SK-N-SH (cell line): ENCODE measurements around the gene ALAD. TPM values are rescaled to one million over a fixed set of nuclear protein-coding genes. Genes with fewer than 3 reads are reported as not detected.

ENCODE experiments used
- CTCF ChIA-PET: fragments of 300-600, 350-600 bp; formaldehyde crosslinking; extraction: SDS; loops from one replicate; lab custom pipeline; 2021; lab: Yijun Ruan, JAX
- POLR2A ChIA-PET: fragments of 350-600 bp; sonication (Branson Sonifier 250); formaldehyde crosslinking; extraction: SDS; loops from one replicate; lab custom pipeline; 2020; ENCODE audit warnings: antibody characterized with exemption, inconsistent platforms; lab: Yijun Ruan, JAX
- DNase-seq: peaks from one replicate; pipeline ENCODE4 v3.0.0; 2012
- H2AFZ ChIP-seq: fragments of 200-600 bp; sonication (generic); 2 replicates; pipeline ENCODE4 v1.8.1; 2016; ENCODE audit warnings: antibody characterized with exemption, mild to moderate bottlenecking, low read depth
- H3F3A ChIP-seq: fragments of 200-600 bp; sonication (generic); replicated peaks from 2 replicates; pipeline ENCODE3; 2016; ENCODE audit warnings: antibody characterized with exemption, mild to moderate bottlenecking; ENCODE audit not compliant: insufficient read depth
- H3K27ac ChIP-seq, 2 experiments: fragments of 200-500 bp in 1 of 2; fragments of 200-600 bp in 1 of 2; sonication (Bioruptor generic) in 1 of 2; sonication (generic), shearing (Covaris generic) in 1 of 2; 2 replicates each; pipeline versions ENCODE4 v1.5.1 to v1.6.1; 2014 to 2016; ENCODE audit warnings: low read depth in 2 of 2, inconsistent platforms in 1 of 2, low read length in 1 of 2, mild to moderate bottlenecking in 1 of 2, mixed read lengths in 1 of 2
- H3K27me3 ChIP-seq: fragments of 200-600 bp; sonication (generic), shearing (Covaris generic); 2 replicates; pipeline ENCODE4 v1.6.1; 2016; ENCODE audit warnings: mixed run types; ENCODE audit not compliant: insufficient read depth
- H3K36me3 ChIP-seq, 2 experiments: fragments of 200-500 bp in 1 of 2; fragments of 200-600 bp in 1 of 2; sonication (Bioruptor generic) in 1 of 2; sonication (generic) in 1 of 2; replicated peaks in 1 of 2; 2 replicates each; pipeline versions ENCODE3 to v1.5.1; 2014 to 2016; ENCODE audit warnings: low read length in 1 of 2, mild to moderate bottlenecking in 1 of 2; ENCODE audit not compliant: insufficient read depth in 2 of 2, control insufficient read depth in 1 of 2
- H3K4me1 ChIP-seq, 2 experiments: fragments of 200-500 bp in 1 of 2; fragments of 200-600 bp in 1 of 2; sonication (Bioruptor generic) in 1 of 2; sonication (generic), shearing (Covaris generic) in 1 of 2; 2 replicates each; pipeline versions ENCODE4 v1.5.1 to v1.6.1; 2014 to 2016; ENCODE audit warnings: low read depth in 1 of 2, low read length in 1 of 2, mixed run types in 1 of 2; ENCODE audit not compliant: insufficient read depth in 2 of 2, control insufficient read depth in 1 of 2
- H3K4me2 ChIP-seq: fragments of 200-600 bp; sonication (generic), shearing (Covaris generic); 2 replicates; pipeline ENCODE4 v1.6.1; 2017; ENCODE audit warnings: mixed run types
- H3K4me3 ChIP-seq, 2 experiments: fragments of 200-500 bp in 1 of 2; fragments of 200-600 bp in 1 of 2; sonication (Bioruptor generic) in 1 of 2; sonication (generic), shearing (Covaris generic) in 1 of 2; 2 replicates each; pipeline versions ENCODE4 v1.5.1 to v1.8.1; 2014 to 2016; ENCODE audit warnings: low read depth in 2 of 2, inconsistent platforms in 1 of 2, low read length in 1 of 2, mild to moderate bottlenecking in 1 of 2, mixed read lengths in 1 of 2, moderate library complexity in 1 of 2
- H3K79me2 ChIP-seq: fragments of 200-600 bp; sonication (generic); 2 replicates; pipeline ENCODE4 v1.8.1; 2017; ENCODE audit warnings: mild to moderate bottlenecking; ENCODE audit not compliant: insufficient read depth
- H3K9ac ChIP-seq: fragments of 200-600 bp; sonication (generic); 2 replicates; pipeline ENCODE4 v1.6.1; 2017; ENCODE audit warnings: mixed run types
- H3K9me2 ChIP-seq: fragments of 200-600 bp; sonication (generic); 2 replicates; pipeline ENCODE4 v1.6.1; 2017; ENCODE audit warnings: mixed run types
- H3K9me3 ChIP-seq: fragments of 200-600 bp; sonication (generic); 2 replicates; pipeline ENCODE4 v1.6.1; 2017; ENCODE audit warnings: mixed run types, mild to moderate bottlenecking, moderate library complexity
- H4K20me1 ChIP-seq: fragments of 200-600 bp; sonication (generic); 2 replicates; pipeline ENCODE4 v1.6.1; 2017; ENCODE audit warnings: mild to moderate bottlenecking, mixed run types; ENCODE audit not compliant: insufficient read depth
- EP300 ChIP-seq, 2 experiments: IDR thresholded peaks; 2 replicates each; pipeline versions ENCODE4 v1.4.0 to v1.6.1; 2012; ENCODE audit warnings: borderline replicate concordance in 1 of 2, low read depth in 1 of 2, low read length in 1 of 2
- EZH2phosphoT487 ChIP-seq: fragments of 200-600 bp; sonication (generic); IDR thresholded peaks from 2 replicates; pipeline ENCODE4 v1.6.1; 2017; ENCODE audit warnings: low read depth, mixed run types, mild to moderate bottlenecking, antibody characterized with exemption, moderate library complexity, borderline replicate concordance
- FOXM1 ChIP-seq: IDR thresholded peaks from 2 replicates; pipeline ENCODE4 v1.4.0; 2012; ENCODE audit warnings: low read depth, mild to moderate bottlenecking
- GATA2 ChIP-seq: sonication (generic); formaldehyde crosslinking; IDR thresholded peaks from 2 replicates; pipeline ENCODE4 v1.5.0; 2020; ENCODE audit warnings: mild to moderate bottlenecking, missing genetic modification reagents
- JUND ChIP-seq: IDR thresholded peaks from 2 replicates; pipeline ENCODE4 v1.4.0; 2012
- MAX ChIP-seq: IDR thresholded peaks from 2 replicates; pipeline ENCODE4 v1.4.0; 2012; ENCODE audit warnings: low read depth
- MEF2A ChIP-seq: IDR thresholded peaks from 2 replicates; pipeline ENCODE4 v1.4.0; 2012; ENCODE audit warnings: low read depth, borderline replicate concordance
- MXI1 ChIP-seq: IDR thresholded peaks from 2 replicates; pipeline ENCODE4 v1.6.1; 2012; ENCODE audit warnings: mild to moderate bottlenecking, low read depth, low read length, improper control_type of control experiment
- NRF1 ChIP-seq: IDR thresholded peaks from 2 replicates; pipeline ENCODE4 v1.6.1; 2012; ENCODE audit warnings: low read depth, mild to moderate bottlenecking, low read length
- RAD21 ChIP-seq: IDR thresholded peaks from 2 replicates; pipeline ENCODE4 v1.6.1; 2012; ENCODE audit warnings: mild to moderate bottlenecking, low read length
- RCOR1 ChIP-seq: fragments of 150-350 bp; IDR thresholded peaks from 2 replicates; pipeline ENCODE4 v1.6.1; 2017; ENCODE audit warnings: antibody characterized with exemption, low read length
- RXRA ChIP-seq: IDR thresholded peaks from 2 replicates; pipeline ENCODE4 v1.4.0; 2012; ENCODE audit warnings: low read depth, mild to moderate bottlenecking, borderline replicate concordance
- SIN3A ChIP-seq: IDR thresholded peaks from 2 replicates; pipeline ENCODE4 v1.6.1; 2012; ENCODE audit warnings: low read depth, mild to moderate bottlenecking, low read length, moderate library complexity, borderline replicate concordance
- SMC3 ChIP-seq: IDR thresholded peaks from 2 replicates; pipeline ENCODE4 v1.6.1; 2012; ENCODE audit warnings: low read depth, low read length, improper control_type of control experiment
- TAF1 ChIP-seq: IDR thresholded peaks from 2 replicates; pipeline ENCODE4 v1.6.1; 2012; ENCODE audit warnings: low read depth, mild to moderate bottlenecking, low read length, moderate library complexity, borderline replicate concordance
- USF1 ChIP-seq: IDR thresholded peaks from 2 replicates; pipeline ENCODE4 v1.4.0; 2012; ENCODE audit warnings: low read depth, borderline replicate concordance
- ZBTB33 ChIP-seq: IDR thresholded peaks from 2 replicates; pipeline ENCODE4 v1.4.0; 2012; ENCODE audit warnings: low read depth, borderline replicate concordance
- WGBS: methylation state at CpG from one replicate; pipeline ENCODE4 v1.1.6; 2017; ENCODE audit warnings: low lambda C conversion rate; 5-methylcytosine and 5-hydroxymethylcytosine counted together
- polyA plus RNA-seq, 3 experiments: library from polyadenylated mRNA; depleted of rRNA; stranded (reverse); fragments of >200 nt; gene quantifications; 2 replicates each; pipeline ENCODE4 v1.2.3, GENCODE V29; 2012

The ALAD gene
- polyA plus RNA-seq, 1 of the 3 experiments (the other 2 are of a cell fraction): 10.7 TPM

- Histone ChIP-seq H4K20me1 (no peaks in the 10 kb centered on the region), H3F3A (peaks cover 6% of the 10 kb centered on the region), H3K27me3 (no peaks in the 10 kb centered on the region), H3K27ac (no peak overlapping the region), H3K4me3 (peak overlapping the region; percentile 85 to 98; a peak in 3 of 4 replicates), H3K9me3 (no peaks in the 10 kb centered on the region), H2AFZ (no peak overlapping the region), H3K4me1 (peaks cover 8 to 10% of the 10 kb centered on the region in 2 experiments; a peak in 1 of 4 replicates), H3K4me2 (peak overlapping the region; percentile 83), H3K9me2 (no peaks in the 10 kb centered on the region), H3K36me3 (no peaks in the 10 kb centered on the region), H3K9ac (no peak overlapping the region), H3K79me2 (peaks cover 6% of the 10 kb centered on the region)
- POLR2A ChIA-PET: no interaction called here
- no peak for DNase-seq
- no peak for TF ChIP-seq MXI1
- TF ChIP-seq RAD21: no peak
- no peak for TF ChIP-seq FOXM1
- TF ChIP-seq EZH2phosphoT487: no peak
- no peak for TF ChIP-seq MAX
- TF ChIP-seq JUND: no peak
- TF ChIP-seq RCOR1: no peak
- no peak for TF ChIP-seq USF1
- no peak for TF ChIP-seq ZBTB33
- TF ChIP-seq SMC3: no peak
- CTCF ChIA-PET: interaction anchor here (0.8 to 14.1 kb wide), 8 partner anchors 10 to 258 kb away, joined by 3 to 145 read pairs (median 10); partner anchors contain the start of genes C9orf43 and POLE3
- WGBS: 96% methylated on average over 3 of the region's 3 CpGs
Observed at GRCh38 chr9:113399646-113400200, 1.4 kb downstream of the ALAD start.

- Histone ChIP-seq H3K27me3 (no peaks in the 10 kb centered on the region), H3K27ac (no peak overlapping the region), H3K9me3 (no peaks in the 10 kb centered on the region), H3K9me2 (no peaks in the 10 kb centered on the region), H4K20me1 (no peaks in the 10 kb centered on the region), H3K4me1 (peaks cover 8 to 10% of the 10 kb centered on the region in 2 experiments; a peak in 1 of 4 replicates), H2AFZ (no peak overlapping the region), H3K79me2 (peaks cover 6% of the 10 kb centered on the region), H3K4me3 (no peak overlapping the region), H3K9ac (no peak overlapping the region), H3K4me2 (peak overlapping the region; percentile 47), H3K36me3 (no peaks in the 10 kb centered on the region), H3F3A (peaks cover 6% of the 10 kb centered on the region)
- 95% methylated on average over 5 of the region's 5 CpGs for WGBS
- POLR2A ChIA-PET: no interaction called here
- DNase-seq: no peak
- no peak for TF ChIP-seq MEF2A
- TF ChIP-seq NRF1: no peak
- TF ChIP-seq GATA2: no peak
- TF ChIP-seq TAF1: no peak
- no peak for TF ChIP-seq MXI1
- TF ChIP-seq JUND: no peak
- no peak for TF ChIP-seq RXRA
- TF ChIP-seq FOXM1: no peak
- TF ChIP-seq EP300 (IDR thresholded peaks at IDR 0.05; ENCODE audit: borderline replicate concordance in 1 of 2, low read depth in 1 of 2, low read length in 1 of 2): no peak
- TF ChIP-seq SIN3A: no peak
- CTCF ChIA-PET: interaction anchor here (0.9 to 14.1 kb wide), 5 partner anchors 11 to 192 kb away, joined by 3 to 145 read pairs (median 6); partner anchors contain the start of genes C9orf43 and POLE3
Observed at GRCh38 chr9:113398796-113399195, 2.3 kb downstream of the ALAD start.
